ENCODE data around the gene NCAM2.
"Not testable (repeated sequence)": the region's sequence is repeated elsewhere in the genome, so short reads cannot be mapped to it uniquely, and the experiment has no call there.

NCAM2 gene

GRCh38 chr21:21148009-21148408 is 149.8 kb downstream of the NCAM2 start:
- H3K27ac ChIP-seq: no peak overlapping the region
- TF ChIP-seq CTCF (IDR thresholded peaks at IDR 0.05): no peak
- H3K4me3 ChIP-seq: no peak overlapping the region
- DNase-seq (ENCODE audit: low spot score): no peak

- Histone ChIP-seq H3K27ac (no peak overlapping the region), H3K4me3 (no peak overlapping the region)
- DNase-seq (ENCODE audit: low spot score): no peak
- no peak for TF ChIP-seq CTCF (IDR thresholded peaks at IDR 0.05)
Observed at GRCh38 chr21:21148514-21148913, 150.3 kb downstream of the NCAM2 start.

- not testable (repeated sequence) for H3K4me3 ChIP-seq; DNase-seq (ENCODE audit: low spot score); H3K27ac ChIP-seq
Observed at GRCh38 chr21:21149445-21149844, 151.2 kb downstream of the NCAM2 start.

- no peak for DNase-seq (ENCODE audit: low spot score)
- Histone ChIP-seq H3K4me3 (no peak overlapping the region), H3K27ac (no peak overlapping the region)
- no peak for TF ChIP-seq CTCF (IDR thresholded peaks at IDR 0.05)
Observed at GRCh38 chr21:21151231-21151630, 153.0 kb downstream of the NCAM2 start.

GRCh38 chr21:21156397-21156796 is 158.2 kb downstream of the NCAM2 start:
- Histone ChIP-seq H3K27ac (no peak overlapping the region), H3K4me3 (no peak overlapping the region)
- no peak for TF ChIP-seq CTCF (IDR thresholded peaks at IDR 0.05)
- no peak for DNase-seq (ENCODE audit: low spot score)

GRCh38 chr21:21156957-21157356 is 158.7 kb downstream of the NCAM2 start:
- DNase-seq (ENCODE audit: low spot score): no peak
- TF ChIP-seq CTCF (IDR thresholded peaks at IDR 0.05): no peak

GRCh38 chr21:21158376-21158918 is 160.2 kb downstream of the NCAM2 start:
- no peak for TF ChIP-seq CTCF (IDR thresholded peaks at IDR 0.05)
- no peak overlapping the region for H3K27ac ChIP-seq
- H3K4me3 ChIP-seq: no peak overlapping the region
- DNase-seq (ENCODE audit: low spot score): no peak

More at GRCh38 chr21:21156957-21157356, 158.7 kb downstream of the NCAM2 start:
- H3K27ac ChIP-seq: no peak overlapping the region
- H3K4me3 ChIP-seq: no peak overlapping the region

All from coronary artery (tissue), 2 donors.